Breast epithelium (tissue), 4 donors: ENCODE measurements around the gene QSOX1. TPM values are rescaled to one million over a fixed set of nuclear protein-coding genes. Genes with fewer than 3 reads are reported as not detected.

Experiments
- DNase-seq, 2 donors: peaks; one replicate each; pipeline ENCODE4 v3.0.0-alpha.2; 2019; ENCODE audit warnings: low spot score in 2 of 2
- H3K27ac ChIP-seq, 2 donors: fragments of 200-600 bp; sonication (generic) in 1 of 2; one replicate each; pipeline ENCODE4 v1.5.1; 2016 to 2019; ENCODE audit warnings: mild to moderate bottlenecking in 1 of 2
- H3K27me3 ChIP-seq, 2 donors: fragments of 200-600 bp; sonication (generic) in 1 of 2; one replicate each; pipeline versions ENCODE4 v1.5.1 to v1.6.0; 2017 to 2019; ENCODE audit warnings: control low read depth in 1 of 2, mild to moderate bottlenecking in 1 of 2
- H3K36me3 ChIP-seq: fragments of 200-600 bp; one replicate; pipeline ENCODE4 v1.5.1; 2019
- H3K4me1 ChIP-seq, 2 donors: fragments of 200-600 bp; sonication (generic); one replicate each; pipeline ENCODE4 v1.5.1; 2016 to 2019; ENCODE audit warnings: control low read depth in 1 of 2
- H3K4me3 ChIP-seq, 3 donors: fragments of 200-600 bp; sonication (generic); 1 replicate in 2 of 3; 2 replicates in 1 of 3; pipeline ENCODE4 v1.5.1; 2016 to 2019; ENCODE audit warnings: mild to moderate bottlenecking in 3 of 3, moderate library complexity in 2 of 3
- H3K9me3 ChIP-seq, 2 donors: fragments of 200-600 bp; sonication (generic) in 1 of 2; one replicate each; pipeline ENCODE4 v1.5.1; 2016 to 2019; ENCODE audit warnings: control low read depth in 1 of 2
- CTCF ChIP-seq, 3 donors: fragments of 450-650 bp; IDR thresholded peaks; one replicate each; pipeline ENCODE4 v1.5.1; 2016 to 2017; ENCODE audit warnings: antibody characterized with exemption in 3 of 3, mild to moderate bottlenecking in 3 of 3, moderate library complexity in 3 of 3
- POLR2A ChIP-seq: fragments of 450-650 bp; IDR thresholded peaks from one replicate; pipeline ENCODE4 v1.6.1; 2016; ENCODE audit warnings: antibody characterized with exemption, mild to moderate bottlenecking, moderate library complexity
- POLR2AphosphoS5 ChIP-seq, 3 donors: sonication (generic); formaldehyde crosslinking; IDR thresholded peaks; one replicate each; pipeline ENCODE4 v1.6.1; 2017; ENCODE audit warnings: antibody characterized with exemption in 3 of 3
- intact Hi-C: fragments of 100-400 bp; cut with DNase I; formaldehyde crosslinking; loops from one replicate; pipeline ENCODE4 v1.15.1; 2023; ENCODE audit warnings: low total_unique reads
- total RNA-seq, 3 donors: library from RNA; depleted of rRNA; stranded (reverse); fragments of >200 nt; gene quantifications; one replicate each; pipeline ENCODE4 v1.1.0, GENCODE V29; 2016

The QSOX1 gene
- total RNA-seq, 3 donors from 2014 or later: 43.3 to 85.5 (median 67.5) TPM

- TF ChIP-seq CTCF (IDR thresholded peaks at IDR 0.05): no peak
- no peak for TF ChIP-seq POLR2A
- TF ChIP-seq POLR2AphosphoS5 (IDR thresholded peaks at IDR 0.05): no peak
- Histone ChIP-seq H3K4me1 (no peaks in the 10 kb centered on the region), H3K36me3 (no peaks in the 10 kb centered on the region), H3K4me3 (no peak overlapping the region), H3K9me3 (no peaks in the 10 kb centered on the region), H3K27me3 (peaks cover 0 to 23% of the 10 kb centered on the region in 2 donors), H3K27ac (no peak overlapping the region)
- intact Hi-C loops: no loop called here
- no peak for DNase-seq
Observed at GRCh38 chr1:180247580-180247979, 92.9 kb downstream of the QSOX1 start.

- H3K27ac ChIP-seq: no peak overlapping the region
- no peaks in the 10 kb centered on the region for H3K4me1 ChIP-seq
- no peak for DNase-seq
- H3K9me3 ChIP-seq: no peaks in the 10 kb centered on the region
- intact Hi-C loops: no loop called here
- TF ChIP-seq POLR2AphosphoS5 (IDR thresholded peaks at IDR 0.05) (no peak), POLR2A (no peak), CTCF (IDR thresholded peaks at IDR 0.05) (no peak)
- H3K36me3 ChIP-seq: no peaks in the 10 kb centered on the region
- H3K27me3 ChIP-seq: peaks cover 0 to 19% of the 10 kb centered on the region in 2 donors
- no peak overlapping the region for H3K4me3 ChIP-seq
Observed at GRCh38 chr1:180248176-180248575, 93.5 kb downstream of the QSOX1 start.

GRCh38 chr1:180248731-180249681 is 94.3 kb downstream of the QSOX1 start:
- H3K27ac ChIP-seq: no peak overlapping the region
- DNase-seq: no peak
- no peaks in the 10 kb centered on the region for H3K36me3 ChIP-seq

GRCh38 chr1:180249725-180250498 is 95.2 kb downstream of the QSOX1 start:
- H3K4me3 ChIP-seq: no peak overlapping the region
- no peaks in the 10 kb centered on the region for H3K4me1 ChIP-seq
- H3K36me3 ChIP-seq: no peaks in the 10 kb centered on the region
- H3K27ac ChIP-seq: no peak overlapping the region
- TF ChIP-seq CTCF (IDR thresholded peaks at IDR 0.05): no peak
- intact Hi-C loops: no loop called here
- no peaks in the 10 kb centered on the region for H3K9me3 ChIP-seq
- no peak for DNase-seq
- H3K27me3 ChIP-seq: peaks cover 0 to 16% of the 10 kb centered on the region in 2 donors

More at GRCh38 chr1:180248731-180249681, 94.3 kb downstream of the QSOX1 start:
- Histone ChIP-seq H3K4me3 (no peak overlapping the region), H3K9me3 (no peaks in the 10 kb centered on the region), H3K4me1 (no peaks in the 10 kb centered on the region), H3K27me3 (peaks cover 0 to 13% of the 10 kb centered on the region in 2 donors)
- TF ChIP-seq CTCF (IDR thresholded peaks at IDR 0.05) (no peak), POLR2AphosphoS5 (IDR thresholded peaks at IDR 0.05) (no peak), POLR2A (no peak)
- intact Hi-C loops: no loop called here

GRCh38 chr1:180250499-180250770 is 95.8 kb downstream of the QSOX1 start:
- H3K27me3 ChIP-seq: peaks cover 0 to 21% of the 10 kb centered on the region in 2 donors
- intact Hi-C loops: no loop called here

More at GRCh38 chr1:180250499-180250770, 95.8 kb downstream of the QSOX1 start:
- no peak overlapping the region for H3K4me3 ChIP-seq
- H3K9me3 ChIP-seq: no peaks in the 10 kb centered on the region
- H3K36me3 ChIP-seq: no peaks in the 10 kb centered on the region
- H3K4me1 ChIP-seq: no peaks in the 10 kb centered on the region
- no peak overlapping the region for H3K27ac ChIP-seq
- DNase-seq: no peak
- no peak for TF ChIP-seq POLR2AphosphoS5 (IDR thresholded peaks at IDR 0.05)
- no peak for TF ChIP-seq CTCF (IDR thresholded peaks at IDR 0.05)
- no peak for TF ChIP-seq POLR2A
